ENCODE measurements around the gene CLDN20.

Gene CLDN20

DNA sequence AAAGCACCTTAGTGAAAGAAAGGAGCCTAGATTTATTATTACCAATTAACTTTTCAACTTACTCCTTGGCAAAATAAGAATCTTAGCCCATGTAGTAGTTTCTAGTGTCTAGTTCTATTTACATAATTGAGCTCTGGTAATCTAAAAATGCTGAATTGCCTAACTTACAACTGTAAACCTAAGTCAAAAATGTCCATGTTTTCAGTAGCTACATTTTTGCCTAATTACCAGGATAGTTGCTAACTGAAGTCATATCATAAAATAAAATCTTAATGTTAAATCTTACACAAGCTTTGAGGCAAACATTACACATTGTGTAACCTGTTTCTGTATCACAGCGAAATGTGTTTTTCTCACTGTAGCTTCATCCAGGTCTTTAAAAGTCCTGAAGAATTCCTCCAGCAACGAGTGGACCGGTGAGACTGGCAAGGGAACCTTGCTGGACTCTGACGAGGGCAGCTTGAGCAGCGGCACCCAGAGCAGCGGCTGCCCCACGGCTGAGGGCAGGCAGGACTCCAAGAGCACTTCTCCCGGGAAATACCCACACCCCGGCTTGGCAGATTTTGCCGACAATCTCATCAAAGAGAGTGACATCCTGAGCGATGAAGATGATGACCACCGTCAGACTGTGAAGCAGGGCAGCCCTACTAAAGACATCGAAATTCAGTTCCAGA, 7.6 kb upstream of the CLDN20 start:
- Histone ChIP-seq H3K4me3 (ENCODE audit: insufficient read depth, low read depth, low read length) (no peak overlapping the region), H3K27ac (ENCODE audit: insufficient read depth, low read depth, low read length, poor library complexity, severe bottlenecking) (no peak overlapping the region), H3K36me3 (ENCODE audit: control insufficient read depth, insufficient read depth, low read length) (peaks cover 48% of the 10 kb centered on the region), H3K27me3 (ENCODE audit: control insufficient read depth, insufficient read depth, low read length, poor library complexity, severe bottlenecking) (no peaks in the 10 kb centered on the region), H3K9me3 (ENCODE audit: control insufficient read depth, low read length) (no peaks in the 10 kb centered on the region), H3K4me1 (ENCODE audit: control insufficient read depth, insufficient read depth, low read length) (peaks cover 15% of the 10 kb centered on the region)
- WGBS, 2 experiments, result 90 to 91% methylated on average over 13 of the region's 13 CpGs

DNA sequence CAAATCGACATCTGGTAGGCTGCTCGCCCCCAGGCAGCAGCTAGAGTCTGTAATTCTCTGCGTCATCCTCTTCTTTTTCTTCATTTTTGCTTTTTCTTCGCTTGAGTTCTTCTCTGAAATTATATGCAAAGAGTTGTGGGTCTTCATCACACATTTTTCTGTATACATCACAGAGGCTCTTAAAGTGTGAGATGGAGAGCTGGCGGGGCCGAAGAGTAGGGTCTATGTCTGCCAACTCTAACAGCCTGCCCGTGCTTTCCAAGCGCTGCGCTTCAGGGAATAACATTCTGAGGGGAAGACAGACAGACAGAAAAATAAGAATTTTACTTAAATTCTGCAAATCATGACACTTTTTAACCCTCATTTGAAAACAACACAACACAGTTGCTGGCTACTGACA, 6.0 kb upstream of the CLDN20 start:
- Histone ChIP-seq H3K9me3 (ENCODE audit: control insufficient read depth, low read length) (no peaks in the 10 kb centered on the region), H3K4me1 (ENCODE audit: control insufficient read depth, insufficient read depth, low read length) (peaks cover 17% of the 10 kb centered on the region), H3K27me3 (ENCODE audit: control insufficient read depth, insufficient read depth, low read length, poor library complexity, severe bottlenecking) (no peaks in the 10 kb centered on the region), H3K36me3 (ENCODE audit: control insufficient read depth, insufficient read depth, low read length) (peaks cover 37% of the 10 kb centered on the region), H3K27ac (ENCODE audit: insufficient read depth, low read depth, low read length, poor library complexity, severe bottlenecking) (no peak overlapping the region), H3K4me3 (ENCODE audit: insufficient read depth, low read depth, low read length) (no peak overlapping the region)
- WGBS, 2 experiments, result 95 to 98% methylated on average over 8 to 9 of the region's 9 CpGs

DNA sequence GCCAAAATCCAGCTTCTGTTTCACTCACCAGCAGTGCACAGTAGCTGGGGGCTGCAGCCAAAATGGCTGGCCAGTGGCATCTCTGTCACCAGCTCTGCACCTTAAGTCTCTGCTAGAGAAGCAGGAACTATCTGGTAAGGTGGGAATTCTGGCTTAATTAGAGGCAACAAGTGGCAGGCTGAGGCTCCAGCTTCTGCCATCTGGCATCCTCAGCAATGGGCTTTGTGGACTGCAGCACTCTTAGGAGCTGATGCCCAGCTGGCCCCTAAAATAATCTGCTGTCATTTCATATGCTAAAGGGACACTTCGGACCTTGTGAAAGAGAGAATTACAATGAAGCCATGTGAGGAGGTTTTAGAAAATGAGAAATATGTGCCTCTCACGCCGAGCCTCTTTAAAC, 4.6 kb upstream of the CLDN20 start:
- H3K9me3 ChIP-seq (ENCODE audit: control insufficient read depth, low read length), result no peaks in the 10 kb centered on the region
- no peak overlapping the region for H3K27ac ChIP-seq (ENCODE audit: insufficient read depth, low read depth, low read length, poor library complexity, severe bottlenecking)
- H3K27me3 ChIP-seq (ENCODE audit: control insufficient read depth, insufficient read depth, low read length, poor library complexity, severe bottlenecking), result no peaks in the 10 kb centered on the region
- H3K4me3 ChIP-seq (ENCODE audit: insufficient read depth, low read depth, low read length), result no peak overlapping the region
- peaks cover 7% of the 10 kb centered on the region for H3K4me1 ChIP-seq (ENCODE audit: control insufficient read depth, insufficient read depth, low read length)
- 89 to 94% methylated on average over 3 of the region's 3 CpGs for WGBS, 2 experiments
- peaks cover 33% of the 10 kb centered on the region for H3K36me3 ChIP-seq (ENCODE audit: control insufficient read depth, insufficient read depth, low read length)

DNA sequence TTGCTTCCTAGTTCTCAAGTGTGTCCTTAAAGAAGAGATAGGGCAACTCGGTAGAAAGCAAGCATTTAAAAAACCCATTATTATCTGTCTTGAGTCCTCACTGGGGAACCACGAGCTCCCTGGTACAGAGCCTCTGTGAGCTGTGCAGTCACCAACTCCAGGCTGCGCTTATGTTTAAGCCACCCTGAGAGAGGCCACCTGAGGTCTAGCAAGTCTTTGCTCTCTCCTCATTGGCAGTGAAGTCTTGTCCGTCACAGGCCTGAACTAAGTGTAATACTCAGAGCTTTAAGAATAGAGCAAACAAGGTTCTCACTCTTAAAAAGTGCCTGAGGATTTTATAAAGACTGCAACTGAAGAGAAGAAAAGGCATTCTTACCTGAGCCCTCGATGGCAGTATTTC, 3.9 kb upstream of the CLDN20 start:
- Histone ChIP-seq H3K27ac (ENCODE audit: insufficient read depth, low read depth, low read length, poor library complexity, severe bottlenecking) (no peak overlapping the region), H3K36me3 (ENCODE audit: control insufficient read depth, insufficient read depth, low read length) (peaks cover 26% of the 10 kb centered on the region), H3K4me3 (ENCODE audit: insufficient read depth, low read depth, low read length) (no peak overlapping the region), H3K27me3 (ENCODE audit: control insufficient read depth, insufficient read depth, low read length, poor library complexity, severe bottlenecking) (no peaks in the 10 kb centered on the region), H3K4me1 (ENCODE audit: control insufficient read depth, insufficient read depth, low read length) (peaks cover 7% of the 10 kb centered on the region), H3K9me3 (ENCODE audit: control insufficient read depth, low read length) (no peaks in the 10 kb centered on the region)
- 95 to 96% methylated on average over 5 of the region's 5 CpGs for WGBS, 2 experiments

DNA sequence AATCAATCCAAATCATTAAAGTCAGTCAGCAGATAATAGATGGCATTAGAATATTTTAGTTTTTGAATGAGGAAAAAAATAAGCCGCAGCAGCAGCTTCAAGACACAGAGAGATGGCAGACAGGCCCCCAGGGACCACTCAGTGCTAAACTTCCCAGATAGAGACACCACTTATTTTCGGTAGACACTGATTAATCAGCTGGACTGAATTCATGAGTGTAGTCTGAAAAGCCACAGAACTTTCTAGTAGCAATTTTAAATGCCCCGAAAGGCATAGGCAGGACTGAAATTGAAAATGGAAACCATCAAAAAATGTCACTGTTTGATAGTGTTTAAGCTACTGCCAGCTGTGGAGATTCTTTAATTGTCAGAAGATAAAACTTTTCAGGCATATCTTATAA, 3.1 kb upstream of the CLDN20 start:
- Histone ChIP-seq H3K27me3 (ENCODE audit: control insufficient read depth, insufficient read depth, low read length, poor library complexity, severe bottlenecking) (no peaks in the 10 kb centered on the region), H3K36me3 (ENCODE audit: control insufficient read depth, insufficient read depth, low read length) (peaks cover 20% of the 10 kb centered on the region)
- 76 to 80% methylated on average over 3 of the region's 3 CpGs for WGBS, 2 experiments

DNA sequence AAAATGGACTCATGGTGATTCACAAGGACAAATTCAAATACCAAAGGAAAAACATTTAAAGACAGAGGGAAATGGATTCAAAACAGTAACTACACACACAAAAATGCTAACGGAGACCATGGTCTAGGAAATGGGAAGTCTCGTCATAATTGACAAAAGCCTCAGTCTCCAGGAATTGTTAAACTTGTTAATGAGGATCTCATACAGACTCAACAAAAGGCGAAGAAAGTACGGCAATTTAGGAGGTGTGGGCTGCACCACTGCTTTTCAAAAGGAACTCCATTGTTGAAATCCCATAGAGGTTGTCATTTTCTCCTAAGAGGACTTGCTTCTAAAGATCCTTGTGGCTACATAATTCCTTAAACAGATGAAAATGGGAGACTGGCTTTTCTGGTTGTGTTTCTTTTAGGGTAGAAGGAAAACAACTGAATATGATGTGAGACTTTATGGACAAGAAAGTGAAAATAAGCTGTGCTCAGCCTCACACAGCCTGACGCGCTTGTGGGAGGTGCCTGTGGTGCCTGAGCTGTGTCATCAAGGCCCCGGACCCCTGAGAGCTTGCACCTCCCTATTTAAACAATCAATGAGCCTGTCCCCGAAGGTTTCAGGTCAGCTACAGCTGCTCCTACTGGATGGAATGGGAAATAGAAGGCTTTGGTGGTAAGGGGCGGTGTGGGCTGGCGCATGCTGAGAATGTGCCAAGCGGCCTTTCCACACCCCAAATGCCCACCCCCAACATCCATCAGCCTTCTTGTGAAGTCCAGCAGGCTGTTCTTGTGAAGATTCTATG, 2.5 kb upstream of the CLDN20 start:
- no peaks in the 10 kb centered on the region for H3K27me3 ChIP-seq (ENCODE audit: control insufficient read depth, insufficient read depth, low read length, poor library complexity, severe bottlenecking)
- H3K4me3 ChIP-seq (ENCODE audit: insufficient read depth, low read depth, low read length), result no peak overlapping the region
- no peaks in the 10 kb centered on the region for H3K9me3 ChIP-seq (ENCODE audit: control insufficient read depth, low read length)
- H3K36me3 ChIP-seq (ENCODE audit: control insufficient read depth, insufficient read depth, low read length), result peaks cover 18% of the 10 kb centered on the region
- WGBS, 2 experiments, result 72 to 79% methylated on average over 7 to 9 of the region's 11 CpGs
- peaks cover 7% of the 10 kb centered on the region for H3K4me1 ChIP-seq (ENCODE audit: control insufficient read depth, insufficient read depth, low read length)
- H3K27ac ChIP-seq (ENCODE audit: insufficient read depth, low read depth, low read length, poor library complexity, severe bottlenecking), result no peak overlapping the region

More for the DNA sequence above, 3.1 kb upstream of the CLDN20 start:
- Histone ChIP-seq H3K9me3 (ENCODE audit: control insufficient read depth, low read length) (no peaks in the 10 kb centered on the region), H3K4me3 (ENCODE audit: insufficient read depth, low read depth, low read length) (no peak overlapping the region), H3K27ac (ENCODE audit: insufficient read depth, low read depth, low read length, poor library complexity, severe bottlenecking) (no peak overlapping the region), H3K4me1 (ENCODE audit: control insufficient read depth, insufficient read depth, low read length) (peaks cover 7% of the 10 kb centered on the region)

DNA sequence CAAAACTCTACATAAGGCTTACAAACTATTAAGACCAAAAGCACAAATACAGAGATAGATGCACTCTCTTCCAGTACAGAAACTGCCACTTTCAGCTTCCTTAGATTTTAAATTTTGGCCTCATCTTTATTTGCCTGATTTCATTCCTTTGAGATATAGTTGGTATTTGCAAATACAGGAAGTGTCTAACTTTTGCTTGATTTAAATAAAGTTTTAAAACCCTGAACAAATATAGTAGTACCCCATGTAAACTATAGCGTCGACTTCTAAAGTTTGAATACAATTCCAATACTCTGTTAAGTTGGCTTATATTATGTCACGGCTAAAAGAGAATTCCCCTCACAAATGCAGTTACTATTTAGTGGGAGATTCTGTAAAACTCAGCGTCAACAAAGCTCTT, 1.2 kb upstream of the CLDN20 start:
- Histone ChIP-seq H3K4me1 (ENCODE audit: control insufficient read depth, insufficient read depth, low read length) (peaks cover 7% of the 10 kb centered on the region), H3K4me3 (ENCODE audit: insufficient read depth, low read depth, low read length) (no peak overlapping the region), H3K27me3 (ENCODE audit: control insufficient read depth, insufficient read depth, low read length, poor library complexity, severe bottlenecking) (no peaks in the 10 kb centered on the region), H3K36me3 (ENCODE audit: control insufficient read depth, insufficient read depth, low read length) (peaks cover 10% of the 10 kb centered on the region), H3K9me3 (ENCODE audit: control insufficient read depth, low read length) (no peaks in the 10 kb centered on the region), H3K27ac (ENCODE audit: insufficient read depth, low read depth, low read length, poor library complexity, severe bottlenecking) (no peak overlapping the region)
- WGBS, 2 experiments, result 93 to 98% methylated on average over 4 of the region's 4 CpGs

DNA sequence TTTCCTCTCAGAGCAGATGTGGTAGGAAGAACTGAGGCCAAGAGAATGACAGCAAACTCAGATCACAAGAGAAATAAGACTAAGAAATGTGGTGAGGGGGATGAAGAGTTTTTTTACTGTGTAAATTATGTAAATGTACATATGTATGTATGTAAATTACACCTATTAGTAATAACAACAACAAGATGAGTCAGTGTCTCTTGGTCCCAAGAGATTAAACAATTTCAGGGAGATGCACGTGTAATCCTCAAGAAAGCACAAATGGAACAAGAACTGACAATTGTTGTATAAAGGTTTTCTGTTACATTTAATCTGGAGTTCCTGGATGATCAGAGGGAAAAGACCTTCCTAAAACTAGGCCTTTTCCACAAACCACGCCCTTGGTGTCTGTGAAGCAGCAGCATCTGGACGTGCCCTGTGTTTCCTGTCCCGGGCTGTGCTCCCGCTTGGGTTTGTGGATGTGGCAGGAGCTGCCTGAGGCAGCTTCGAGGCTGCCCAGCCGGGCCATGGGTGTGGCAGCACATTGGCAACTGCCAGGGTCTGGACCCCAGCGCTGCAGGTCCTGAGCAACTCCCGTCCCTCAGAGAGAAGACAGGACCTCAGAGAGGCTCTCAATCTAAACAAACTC, 994 bp downstream of the CLDN20 start:
- H3K4me3 ChIP-seq (ENCODE audit: insufficient read depth, low read depth, low read length), result no peak overlapping the region
- H3K9me3 ChIP-seq (ENCODE audit: control insufficient read depth, low read length), result no peaks in the 10 kb centered on the region
- 91 to 95% methylated on average over 9 of the region's 9 CpGs for WGBS, 2 experiments
- H3K27ac ChIP-seq (ENCODE audit: insufficient read depth, low read depth, low read length, poor library complexity, severe bottlenecking), result no peak overlapping the region
- H3K4me1 ChIP-seq (ENCODE audit: control insufficient read depth, insufficient read depth, low read length), result peaks cover 11% of the 10 kb centered on the region
- no peaks in the 10 kb centered on the region for H3K27me3 ChIP-seq (ENCODE audit: control insufficient read depth, insufficient read depth, low read length, poor library complexity, severe bottlenecking)
- H3K36me3 ChIP-seq (ENCODE audit: control insufficient read depth, insufficient read depth, low read length), result peaks cover 3% of the 10 kb centered on the region

DNA sequence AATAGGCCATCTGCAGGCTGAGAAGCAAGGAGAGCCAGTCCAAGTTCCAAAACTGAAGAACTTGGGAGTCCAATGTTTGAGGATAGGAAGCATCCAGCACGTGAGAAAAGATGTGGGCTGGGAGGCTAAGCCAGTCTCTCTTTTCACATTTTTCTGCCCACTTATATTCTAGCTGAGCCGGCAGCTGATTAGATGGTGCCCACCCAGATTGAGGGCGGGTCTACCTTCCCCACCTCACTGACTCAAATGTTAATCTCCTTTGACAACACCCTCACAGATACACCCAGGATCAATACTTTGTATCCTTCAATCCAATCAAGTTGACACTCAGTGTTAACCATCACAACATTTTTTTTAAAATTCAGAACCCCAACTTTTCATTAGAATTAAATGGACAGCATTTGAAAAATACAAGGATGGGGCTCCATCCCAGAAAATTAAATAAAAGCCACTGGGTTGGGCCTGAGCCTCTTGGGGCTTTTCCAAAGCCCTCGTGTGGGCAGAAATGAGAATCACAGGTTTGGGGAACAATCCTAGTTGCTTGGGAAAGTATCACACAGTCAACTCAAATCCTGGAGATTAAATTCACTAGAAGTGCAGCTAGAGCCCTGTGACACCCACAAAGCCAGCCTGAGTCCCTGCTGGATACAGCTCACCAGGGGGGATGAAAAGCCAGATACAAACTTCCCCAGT, 2.2 kb downstream of the CLDN20 start:
- peaks cover 3% of the 10 kb centered on the region for H3K36me3 ChIP-seq (ENCODE audit: control insufficient read depth, insufficient read depth, low read length)
- no peaks in the 10 kb centered on the region for H3K27me3 ChIP-seq (ENCODE audit: control insufficient read depth, insufficient read depth, low read length, poor library complexity, severe bottlenecking)
- WGBS, 2 experiments, result 92 to 94% methylated on average over 4 of the region's 4 CpGs
- no peak overlapping the region for H3K4me3 ChIP-seq (ENCODE audit: insufficient read depth, low read depth, low read length)
- no peaks in the 10 kb centered on the region for H3K9me3 ChIP-seq (ENCODE audit: control insufficient read depth, low read length)
- H3K4me1 ChIP-seq (ENCODE audit: control insufficient read depth, insufficient read depth, low read length), result peaks cover 13% of the 10 kb centered on the region
- H3K27ac ChIP-seq (ENCODE audit: insufficient read depth, low read depth, low read length, poor library complexity, severe bottlenecking), result no peak overlapping the region

DNA sequence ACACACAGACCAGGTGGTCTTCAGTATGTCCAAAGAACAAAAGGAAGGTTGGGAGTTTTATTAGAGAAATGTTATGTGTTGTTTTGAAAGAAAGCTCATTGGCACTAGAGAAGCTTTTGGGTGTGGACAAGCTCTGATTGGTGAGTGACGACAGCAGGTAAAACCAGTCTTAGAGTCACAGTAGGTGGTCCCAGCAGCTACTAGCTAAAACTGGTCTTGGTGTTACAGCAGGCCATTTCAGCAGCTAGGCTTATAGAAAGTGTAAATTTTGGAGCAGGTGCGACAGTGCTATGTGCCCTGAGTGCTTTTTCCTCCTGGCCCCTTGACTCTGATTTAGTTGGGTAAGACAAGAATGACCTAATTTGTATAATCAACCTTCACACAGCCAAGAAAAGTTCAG, 3.6 kb downstream of the CLDN20 start:
- Histone ChIP-seq H3K27ac (ENCODE audit: insufficient read depth, low read depth, low read length, poor library complexity, severe bottlenecking) (no peak overlapping the region), H3K27me3 (ENCODE audit: control insufficient read depth, insufficient read depth, low read length, poor library complexity, severe bottlenecking) (no peaks in the 10 kb centered on the region)

More for the DNA sequence above, 3.6 kb downstream of the CLDN20 start:
- WGBS, 2 experiments, result 94 to 96% methylated on average over 2 of the region's 2 CpGs
- no peaks in the 10 kb centered on the region for H3K9me3 ChIP-seq (ENCODE audit: control insufficient read depth, low read length)
- H3K4me1 ChIP-seq (ENCODE audit: control insufficient read depth, insufficient read depth, low read length), result peaks cover 12% of the 10 kb centered on the region
- H3K4me3 ChIP-seq (ENCODE audit: insufficient read depth, low read depth, low read length), result no peak overlapping the region
- H3K36me3 ChIP-seq (ENCODE audit: control insufficient read depth, insufficient read depth, low read length), result peaks cover 3% of the 10 kb centered on the region
